HuH-7 (cell line): Measurements from ENCODE around the gene TRIM72.
"Not testable (repeated sequence)": the region's sequence is repeated elsewhere in the genome, so short reads cannot be mapped to it uniquely, and the experiment has no call there.

Experiments used
- DNase-seq: peaks from one replicate; pipeline ENCODE4 v3.0.0; 2011; ENCODE audit warnings: low spot score

Gene TRIM72

DNA sequence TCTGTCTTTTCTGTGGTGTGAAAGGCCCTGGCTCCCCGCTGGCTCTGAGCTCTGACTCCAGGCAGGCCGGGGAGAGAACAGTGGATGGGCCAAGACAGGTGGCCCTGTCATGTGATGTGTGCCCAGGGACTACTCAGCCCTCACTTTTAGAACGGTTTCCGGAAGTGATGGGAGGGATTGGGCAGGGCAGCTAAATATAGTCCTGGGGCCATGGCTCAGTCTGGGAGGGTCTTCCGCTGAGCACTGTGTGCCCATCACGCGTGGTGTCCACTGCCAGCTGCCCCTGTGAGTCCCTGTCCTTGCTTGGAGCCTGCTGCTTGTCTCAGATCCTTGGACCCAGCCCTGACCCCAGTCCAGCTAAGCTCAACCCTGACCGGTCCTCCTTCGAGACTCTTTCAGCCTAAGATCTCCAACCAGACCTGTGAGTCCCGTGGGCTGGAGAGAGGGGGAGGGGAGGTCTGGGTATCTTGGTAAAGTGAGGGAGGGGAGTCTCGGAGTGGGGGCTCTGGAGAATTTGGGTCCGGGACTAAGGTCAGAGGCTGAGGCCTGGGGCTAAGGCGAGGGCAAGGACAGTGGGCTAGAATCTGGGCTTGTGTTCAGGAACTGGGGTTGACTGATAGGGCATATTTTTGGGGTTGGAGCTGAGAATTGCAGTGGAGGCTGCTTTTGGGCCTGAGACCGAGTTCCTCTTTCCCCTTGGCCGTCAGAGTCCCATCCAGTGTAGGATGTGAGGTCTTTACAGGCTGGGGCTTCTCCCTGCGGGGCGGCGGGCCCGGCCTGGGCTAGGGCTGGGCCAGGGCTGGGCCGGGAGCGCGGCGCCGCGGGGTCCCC lies at the start of gene TRIM72:
Gene TRIM72, plus strand, starts transcription at position 243 of the 831 bp plus-strand sequence. CDS start 620 bp downstream, outside the sequence.
- DNase-seq, result no peak

GRCh38 chr16:31167315-31167714 lies 46.6 kb upstream of the TRIM72 start:
- no peak for DNase-seq

DNA sequence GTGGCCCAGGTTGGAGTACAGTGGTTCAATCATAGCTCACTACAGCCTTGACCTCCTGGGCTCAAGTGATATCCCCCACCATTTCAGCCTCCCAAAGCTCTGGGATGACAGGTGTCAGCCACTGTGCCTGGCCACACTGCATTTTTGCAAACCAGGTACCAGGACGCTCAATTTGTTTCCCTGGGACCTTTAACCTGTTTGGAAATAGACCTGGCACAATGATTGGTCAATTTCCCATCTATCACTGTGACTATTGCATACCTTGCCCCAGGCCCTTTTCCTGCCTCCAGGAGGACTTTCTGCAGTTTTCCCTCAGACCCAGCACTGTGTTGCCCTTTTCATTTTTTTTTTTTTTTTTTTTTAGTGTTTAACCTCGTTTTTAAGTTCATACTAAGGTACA lies 45.1 kb upstream of the TRIM72 start:
- no peak for DNase-seq

DNA sequence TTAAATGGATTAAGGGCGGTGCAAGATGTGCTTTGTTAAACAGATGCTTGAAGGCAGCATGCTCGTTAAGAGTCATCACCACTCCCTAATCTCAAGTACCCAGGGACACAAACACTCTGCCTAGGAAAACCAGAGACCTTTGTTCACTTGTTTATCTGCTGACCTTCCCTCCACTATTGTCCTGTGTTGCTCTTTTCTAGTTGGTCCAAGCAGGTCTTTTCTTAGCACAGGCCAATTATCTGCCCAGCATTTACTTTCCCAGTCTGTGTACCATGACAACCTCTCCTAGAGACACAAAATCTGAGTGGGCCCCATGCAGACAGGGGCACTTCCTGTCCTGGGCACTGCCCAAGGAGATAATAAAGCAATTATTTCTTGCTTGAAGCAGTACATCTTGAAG lies 43.9 kb upstream of the TRIM72 start:
- not testable (repeated sequence) for DNase-seq

- DNase-seq, result no peak
These were observed 36.8 kb upstream of the TRIM72 start for GRCh38 chr16:31177136-31177535.

- no peak for DNase-seq
These were observed 34.6 kb upstream of the TRIM72 start for GRCh38 chr16:31179219-31179746.

DNA sequence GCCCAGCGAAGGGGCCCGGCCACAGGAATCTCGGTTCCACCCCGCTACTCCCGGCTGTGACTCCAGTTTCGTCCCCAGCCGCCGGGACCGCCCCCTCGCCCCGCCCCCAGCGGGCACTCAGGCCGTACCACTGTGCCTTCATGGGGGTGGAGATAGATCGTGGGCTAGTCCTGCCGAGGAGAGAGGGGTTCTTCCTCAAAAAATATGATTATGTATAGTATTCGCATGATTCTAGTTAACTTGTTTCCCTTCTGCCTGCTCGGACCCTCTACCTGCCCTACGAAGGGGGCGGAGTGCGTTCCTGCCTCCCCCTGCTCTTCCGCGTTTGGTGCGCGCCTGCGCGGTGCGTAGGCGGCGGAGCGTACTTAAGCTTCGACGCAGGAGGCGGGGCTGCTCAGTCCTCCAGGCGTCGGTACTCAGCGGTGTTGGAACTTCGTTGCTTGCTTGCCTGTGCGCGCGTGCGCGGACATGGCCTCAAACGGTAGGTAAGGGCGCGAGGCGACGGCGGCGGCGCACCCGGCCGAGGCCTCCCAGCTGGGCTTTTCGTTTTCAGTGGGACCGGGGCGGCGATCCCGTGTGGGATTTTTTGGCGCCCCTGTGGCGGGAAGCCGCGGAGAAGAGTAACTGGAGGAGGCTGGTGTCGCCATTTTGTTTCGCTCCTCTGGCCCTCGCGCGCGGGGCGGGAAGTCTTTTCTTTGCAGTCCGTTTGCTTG lies 34.0 kb upstream of the TRIM72 start, which contains the start of gene FUS:
Gene FUS, plus strand, starts transcription at position 393 of the 713 bp plus-strand sequence. Its CDS starts 76 bp downstream, at position 469.
- peak; percentile 96 for DNase-seq

DNA sequence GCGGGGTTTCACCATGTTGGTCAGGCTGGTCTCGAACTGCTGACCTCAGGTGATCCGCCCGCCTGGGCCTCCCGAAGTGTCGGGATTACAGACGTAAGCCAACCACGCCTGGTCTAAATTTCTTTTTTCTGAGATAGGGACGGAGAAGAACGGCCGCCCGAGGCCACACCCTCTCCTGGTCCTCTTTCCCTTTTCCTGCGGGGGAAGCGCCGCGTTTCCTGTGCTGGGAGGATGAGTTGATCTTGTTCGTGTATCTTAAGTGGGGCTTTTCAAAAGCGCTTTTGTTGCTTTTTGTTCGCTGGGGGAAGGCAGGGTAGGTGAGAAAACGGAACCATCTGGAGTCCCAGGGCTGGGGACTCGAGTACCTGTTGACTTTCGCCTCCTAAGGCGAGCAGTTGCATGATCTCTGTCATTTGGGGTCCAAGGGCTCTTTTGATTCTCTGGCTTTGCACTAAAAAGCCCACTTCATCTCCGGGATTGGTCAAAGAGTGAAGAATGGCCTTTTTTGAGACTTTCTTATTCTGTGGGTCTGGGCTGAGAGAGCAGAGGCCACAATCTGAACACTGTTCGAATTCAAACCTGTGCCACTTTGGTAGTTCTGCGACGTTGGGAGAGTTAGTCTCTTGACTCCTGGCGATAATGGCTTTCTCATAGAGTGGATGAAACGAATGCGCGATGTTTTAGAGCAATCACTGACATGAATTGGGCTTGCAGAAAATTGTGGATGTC lies 32.7 kb upstream of the TRIM72 start:
- DNase-seq, result no peak

DNA sequence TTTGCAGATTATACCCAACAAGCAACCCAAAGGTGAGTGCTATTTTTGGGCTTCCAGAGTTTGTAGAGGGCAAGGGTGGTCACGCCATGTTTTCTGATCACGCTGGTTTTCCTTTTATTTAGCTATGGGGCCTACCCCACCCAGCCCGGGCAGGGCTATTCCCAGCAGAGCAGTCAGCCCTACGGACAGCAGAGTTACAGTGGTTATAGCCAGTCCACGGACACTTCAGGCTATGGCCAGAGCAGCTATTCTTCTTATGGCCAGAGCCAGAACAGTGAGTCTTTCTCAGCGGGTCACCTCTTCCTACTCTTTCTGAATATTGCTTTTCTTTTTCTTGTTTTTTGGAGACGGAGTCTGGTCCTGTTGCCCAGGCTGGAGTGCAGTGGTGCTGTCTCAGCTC lies 31.5 kb upstream of the TRIM72 start:
- DNase-seq, result no peak

GRCh38 chr16:31183432-31184428 lies 30.2 kb upstream of the TRIM72 start:
- DNase-seq, result no peak

- DNase-seq, result no peak
These were observed 29.0 kb upstream of the TRIM72 start for GRCh38 chr16:31184888-31185287.

DNA sequence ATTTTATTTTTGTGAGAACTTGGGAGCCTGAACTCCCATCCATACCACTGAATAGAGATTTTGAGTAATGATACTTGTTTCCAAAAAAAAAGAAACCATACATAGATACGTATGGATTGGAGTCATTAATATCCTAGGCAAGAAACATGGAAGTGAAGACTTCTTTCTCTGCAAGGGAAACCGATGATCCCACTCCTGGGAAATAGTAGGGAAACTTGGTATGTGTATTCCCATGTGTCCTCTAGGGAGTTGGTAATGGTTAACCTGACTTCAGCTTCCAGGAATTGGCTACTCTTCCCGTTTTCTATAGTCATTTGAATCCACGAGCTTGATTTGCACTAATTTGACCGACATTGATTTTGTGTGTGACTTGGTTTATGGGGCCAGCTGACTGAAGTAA lies 28.6 kb upstream of the TRIM72 start:
- DNase-seq, result no peak

GRCh38 chr16:31186176-31186575 lies 27.7 kb upstream of the TRIM72 start:
- no peak for DNase-seq

DNA sequence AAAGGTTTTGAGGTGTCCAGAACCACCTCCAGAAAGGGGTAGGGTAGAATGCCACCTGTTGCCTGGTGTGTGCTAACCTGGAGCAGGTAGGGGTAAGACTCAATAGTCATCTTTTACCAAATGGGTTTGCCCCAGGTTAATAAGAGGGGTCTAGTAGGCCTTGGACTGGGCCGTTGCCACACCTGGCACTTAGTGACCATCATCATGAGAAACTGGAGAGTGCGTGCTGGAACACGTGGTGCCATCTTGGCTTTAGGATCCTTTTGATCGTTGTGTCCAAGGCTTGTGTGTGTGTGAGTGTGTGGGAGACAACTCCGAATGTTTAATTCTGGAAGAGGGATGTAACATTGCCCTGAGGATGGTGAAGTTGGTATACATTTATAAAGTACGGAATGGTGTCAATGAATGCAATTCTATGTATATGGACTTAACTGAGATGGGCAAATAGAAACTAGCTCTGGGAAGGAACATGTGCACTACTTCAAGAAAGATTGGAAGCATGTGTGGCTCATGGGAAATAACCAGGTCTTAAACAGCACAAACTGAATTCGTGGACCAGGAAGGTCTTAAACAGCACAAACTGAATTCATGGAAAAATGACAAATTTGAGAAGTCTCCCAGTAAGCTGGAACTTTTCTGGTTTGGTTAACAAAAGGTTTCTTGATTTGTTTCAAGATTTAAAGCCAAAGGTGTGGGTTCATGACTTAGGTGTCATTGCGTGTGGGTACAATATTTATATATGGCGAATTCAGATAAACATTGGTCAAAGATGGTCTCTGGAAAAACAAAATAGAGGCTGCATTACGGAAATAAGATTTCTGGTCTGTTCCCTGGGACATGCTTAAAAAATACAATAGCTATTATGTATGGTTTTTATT lies 26.8 kb upstream of the TRIM72 start:
- no peak for DNase-seq

DNA sequence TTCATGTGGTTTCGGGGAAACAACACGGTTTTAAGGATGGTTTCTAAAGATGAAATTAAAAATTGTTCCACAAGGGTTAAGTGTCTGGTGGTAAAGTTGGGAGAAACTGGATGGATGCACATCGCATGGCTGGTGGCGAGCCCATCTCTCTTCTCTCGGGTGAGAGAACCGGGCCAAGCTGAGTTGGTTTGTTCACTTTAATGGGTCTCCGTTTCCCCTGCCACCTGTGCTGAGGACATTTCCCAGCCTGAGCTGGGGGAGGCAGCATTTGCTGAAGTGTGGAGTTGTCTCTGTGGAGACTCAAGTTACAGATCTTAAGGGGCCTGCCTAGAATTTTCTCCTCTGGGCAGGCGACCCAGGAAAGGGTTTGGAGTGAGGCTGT lies 26.1 kb upstream of the TRIM72 start:
- no peak for DNase-seq

DNA sequence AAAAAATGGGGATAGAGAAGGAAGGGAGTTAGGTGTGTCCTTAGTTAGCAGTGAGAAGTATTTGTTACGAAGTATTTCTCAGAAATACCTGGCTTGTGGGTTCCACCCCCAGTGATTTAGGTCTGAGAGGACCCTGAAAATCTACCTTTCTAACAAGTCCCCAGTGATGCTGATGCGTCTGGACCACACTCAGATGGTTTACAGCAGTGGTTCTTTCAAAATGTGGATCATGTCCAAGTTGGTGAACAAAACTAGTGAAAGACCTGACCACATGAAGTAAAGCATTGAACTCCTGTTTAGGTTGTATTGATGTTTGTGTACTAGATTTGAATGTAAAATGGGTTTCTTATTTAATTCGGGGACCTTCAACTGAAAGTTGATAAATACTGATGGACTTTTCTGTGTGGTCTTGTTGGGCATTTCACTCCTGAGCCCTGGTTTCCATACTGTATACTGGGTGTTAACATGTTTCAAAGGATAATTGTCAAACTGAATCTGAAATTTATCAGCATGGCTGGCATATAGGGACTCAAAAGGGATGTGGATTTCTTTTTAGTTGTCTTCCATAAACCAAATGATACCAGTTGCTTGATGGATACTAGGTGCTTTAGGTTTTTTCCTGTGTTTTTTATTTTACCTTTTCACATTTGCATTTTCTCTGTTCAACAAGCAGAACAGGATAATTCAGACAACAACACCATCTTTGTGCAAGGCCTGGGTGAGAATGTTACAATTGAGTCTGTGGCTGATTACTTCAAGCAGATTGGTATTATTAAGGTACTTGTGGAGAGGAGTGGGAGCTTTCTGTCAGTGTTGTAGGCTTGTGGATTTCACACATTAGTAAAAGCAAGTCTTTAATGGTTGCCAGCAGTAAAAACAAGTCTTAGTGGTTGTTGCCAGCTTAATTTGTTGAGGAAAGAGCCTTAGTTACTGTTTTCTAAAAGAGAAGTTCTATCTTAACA lies 25.2 kb upstream of the TRIM72 start:
- DNase-seq, result no peak

DNA sequence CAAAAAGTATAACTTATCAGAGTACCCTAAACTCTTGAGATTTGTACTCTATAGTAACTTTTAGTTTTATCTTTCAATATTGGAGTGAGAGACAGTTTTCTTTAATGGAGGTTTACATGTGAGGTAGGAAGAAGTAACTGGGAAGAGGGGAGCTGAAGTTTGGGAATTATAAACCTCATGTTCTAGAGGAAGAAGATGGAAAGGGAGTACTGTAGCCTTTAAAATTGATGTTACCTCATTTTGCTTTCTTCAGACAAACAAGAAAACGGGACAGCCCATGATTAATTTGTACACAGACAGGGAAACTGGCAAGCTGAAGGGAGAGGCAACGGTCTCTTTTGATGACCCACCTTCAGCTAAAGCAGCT lies 24.5 kb upstream of the TRIM72 start:
- DNase-seq, result no peak

- DNase-seq, result no peak
These were observed 23.9 kb upstream of the TRIM72 start for GRCh38 chr16:31190061-31190460.
